ENCODE data around the gene LRRC57.
"Not testable (repeated sequence)": the region's sequence is repeated elsewhere in the genome, so short reads cannot be mapped to it uniquely, and the experiment has no call there.

Gene LRRC57

GRCh38 chr15:42548249-42549031 is at the start of gene LRRC57, which contains the start of gene HAUS2:
Gene LRRC57, minus strand, starts transcription at chr15:42548793. Its CDS starts 359 bp downstream, at chr15:42548434.
Gene HAUS2, plus strand, starts transcription at chr15:42548838. Its CDS starts 35 bp downstream, at chr15:42548873.
- DNase-seq (ENCODE audit: low spot score) = peak; percentile 73

GRCh38 chr15:42595626-42596240 is 47.1 kb upstream of the LRRC57 start:
- DNase-seq (ENCODE audit: low spot score) = no peak

GRCh38 chr15:42594095-42594494 is 45.5 kb upstream of the LRRC57 start:
- no peak for DNase-seq (ENCODE audit: low spot score)

- no peak for DNase-seq (ENCODE audit: low spot score)
Observed at GRCh38 chr15:42593143-42593542, 44.5 kb upstream of the LRRC57 start.

GRCh38 chr15:42592716-42593115 is 44.1 kb upstream of the LRRC57 start:
- no peak for DNase-seq (ENCODE audit: low spot score)

GRCh38 chr15:42591238-42591934 is 42.8 kb upstream of the LRRC57 start:
- DNase-seq (ENCODE audit: low spot score) = no peak

- no peak for DNase-seq (ENCODE audit: low spot score)
Observed at GRCh38 chr15:42590619-42591237, 42.1 kb upstream of the LRRC57 start.

GRCh38 chr15:42584031-42584765 is 35.6 kb upstream of the LRRC57 start:
- DNase-seq (ENCODE audit: low spot score) = peak; percentile 89

- DNase-seq (ENCODE audit: low spot score) = no peak
Observed at GRCh38 chr15:42582569-42583375, 34.2 kb upstream of the LRRC57 start.

- DNase-seq (ENCODE audit: low spot score) = peak; percentile 91
Observed at GRCh38 chr15:42581272-42581730, 32.7 kb upstream of the LRRC57 start.

- DNase-seq (ENCODE audit: low spot score) = no peak
Observed at GRCh38 chr15:42578984-42579537, 30.5 kb upstream of the LRRC57 start.

- DNase-seq (ENCODE audit: low spot score) = no peak
Observed at GRCh38 chr15:42577514-42578031, 29.0 kb upstream of the LRRC57 start.

GRCh38 chr15:42576776-42577175 is 28.2 kb upstream of the LRRC57 start:
- DNase-seq (ENCODE audit: low spot score) = no peak

- DNase-seq (ENCODE audit: low spot score) = no peak
Observed at GRCh38 chr15:42576040-42576594, 27.5 kb upstream of the LRRC57 start.

GRCh38 chr15:42575188-42576039 is 26.8 kb upstream of the LRRC57 start, which contains the start of gene STARD9:
Gene STARD9, plus strand, starts transcription at chr15:42575606. Its CDS starts 110 bp downstream, at chr15:42575716.
- peak; percentile 99 for DNase-seq (ENCODE audit: low spot score)

GRCh38 chr15:42558739-42559138 is 10.1 kb upstream of the LRRC57 start:
- no peak for DNase-seq (ENCODE audit: low spot score)

- not testable (repeated sequence) for DNase-seq (ENCODE audit: low spot score)
Observed at GRCh38 chr15:42556550-42557207, 8.1 kb upstream of the LRRC57 start.

GRCh38 chr15:42553554-42553953 is 5.0 kb upstream of the LRRC57 start:
- DNase-seq (ENCODE audit: low spot score) = no peak
